PFSK-1 (cell line): Measurements from ENCODE around the gene ARRDC1.

Experiments
- FOXP2 ChIP-seq: optimal IDR thresholded peaks from 2 replicates; pipeline ENCODE3; 2011; ENCODE audit warnings: borderline replicate concordance, control low read depth, inconsistent platforms; ENCODE audit not compliant: insufficient read depth; ENCODE audit errors: extremely low read length, extremely low read depth
- POLR2AphosphoS5 ChIP-seq: IDR thresholded peaks from 2 replicates; pipeline ENCODE4 v1.6.1; 2012; ENCODE audit warnings: low read depth, mild to moderate bottlenecking, control low read depth, low read length, moderate library complexity
- SIN3A ChIP-seq: IDR thresholded peaks from 2 replicates; pipeline ENCODE4 v1.6.1; 2012; ENCODE audit warnings: mild to moderate bottlenecking, low read length, moderate library complexity, borderline replicate concordance; ENCODE audit not compliant: insufficient read depth
- TAF1 ChIP-seq: IDR thresholded peaks from 2 replicates; pipeline ENCODE4 v1.6.1; 2012; ENCODE audit warnings: low read length, control low read depth, borderline replicate concordance; ENCODE audit not compliant: insufficient read depth
- TF ChIP-seq, protein P1 (sequence below), 2 experiments: IDR thresholded peaks; 2 replicates each; pipeline versions ENCODE4 v1.6.1 to v1.8.0; 2011 to 2012; ENCODE audit warnings: low read depth in 2 of 2, low read length in 2 of 2, control low read depth in 1 of 2, inconsistent platforms in 1 of 2, mild to moderate bottlenecking in 1 of 2, moderate library complexity in 1 of 2; ENCODE audit not compliant: insufficient read depth in 1 of 2

ARRDC1 gene

DNA sequence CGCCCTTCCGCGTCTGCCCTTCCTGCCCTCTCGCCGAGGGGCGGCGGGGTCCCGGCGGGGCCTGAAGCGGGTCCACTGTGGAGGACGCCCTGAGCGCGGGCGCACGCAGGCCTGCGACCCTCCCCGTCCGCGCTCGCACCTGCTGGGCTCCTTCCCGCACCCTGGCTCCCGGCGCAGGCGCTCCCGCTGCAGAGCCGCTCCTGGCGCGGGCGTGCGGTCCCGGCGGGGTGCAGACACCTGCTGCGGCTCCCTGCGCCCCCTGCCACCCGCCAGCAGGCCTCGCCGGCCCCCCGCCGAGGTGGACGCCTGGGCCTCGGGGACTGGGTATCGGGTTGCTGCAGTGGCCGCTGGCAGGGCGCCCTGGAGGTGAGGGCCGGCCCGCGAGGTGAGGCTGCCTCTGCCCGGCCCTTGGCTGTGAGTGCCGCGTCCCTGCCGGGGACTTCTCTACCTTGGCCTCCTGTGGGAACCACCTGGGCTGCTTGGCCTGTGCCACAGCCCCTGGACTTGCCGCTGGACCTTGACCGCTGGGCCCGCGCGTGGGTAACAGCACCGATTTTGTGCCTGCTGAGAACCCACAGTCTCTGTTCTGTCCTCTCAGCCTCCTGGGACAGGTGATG lies 627 bp downstream of the ARRDC1 start:
- TF ChIP-seq SIN3A (no peak), POLR2AphosphoS5 (no peak), FOXP2 (no peak), TAF1 (no peak)
- TF ChIP-seq, protein P1, sequence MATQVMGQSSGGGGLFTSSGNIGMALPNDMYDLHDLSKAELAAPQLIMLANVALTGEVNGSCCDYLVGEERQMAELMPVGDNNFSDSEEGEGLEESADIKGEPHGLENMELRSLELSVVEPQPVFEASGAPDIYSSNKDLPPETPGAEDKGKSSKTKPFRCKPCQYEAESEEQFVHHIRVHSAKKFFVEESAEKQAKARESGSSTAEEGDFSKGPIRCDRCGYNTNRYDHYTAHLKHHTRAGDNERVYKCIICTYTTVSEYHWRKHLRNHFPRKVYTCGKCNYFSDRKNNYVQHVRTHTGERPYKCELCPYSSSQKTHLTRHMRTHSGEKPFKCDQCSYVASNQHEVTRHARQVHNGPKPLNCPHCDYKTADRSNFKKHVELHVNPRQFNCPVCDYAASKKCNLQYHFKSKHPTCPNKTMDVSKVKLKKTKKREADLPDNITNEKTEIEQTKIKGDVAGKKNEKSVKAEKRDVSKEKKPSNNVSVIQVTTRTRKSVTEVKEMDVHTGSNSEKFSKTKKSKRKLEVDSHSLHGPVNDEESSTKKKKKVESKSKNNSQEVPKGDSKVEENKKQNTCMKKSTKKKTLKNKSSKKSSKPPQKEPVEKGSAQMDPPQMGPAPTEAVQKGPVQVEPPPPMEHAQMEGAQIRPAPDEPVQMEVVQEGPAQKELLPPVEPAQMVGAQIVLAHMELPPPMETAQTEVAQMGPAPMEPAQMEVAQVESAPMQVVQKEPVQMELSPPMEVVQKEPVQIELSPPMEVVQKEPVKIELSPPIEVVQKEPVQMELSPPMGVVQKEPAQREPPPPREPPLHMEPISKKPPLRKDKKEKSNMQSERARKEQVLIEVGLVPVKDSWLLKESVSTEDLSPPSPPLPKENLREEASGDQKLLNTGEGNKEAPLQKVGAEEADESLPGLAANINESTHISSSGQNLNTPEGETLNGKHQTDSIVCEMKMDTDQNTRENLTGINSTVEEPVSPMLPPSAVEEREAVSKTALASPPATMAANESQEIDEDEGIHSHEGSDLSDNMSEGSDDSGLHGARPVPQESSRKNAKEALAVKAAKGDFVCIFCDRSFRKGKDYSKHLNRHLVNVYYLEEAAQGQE (IDR thresholded peaks at IDR 0.05; ENCODE audit: insufficient read depth in 1 of 2, low read depth in 2 of 2, low read length in 2 of 2): no peak

DNA sequence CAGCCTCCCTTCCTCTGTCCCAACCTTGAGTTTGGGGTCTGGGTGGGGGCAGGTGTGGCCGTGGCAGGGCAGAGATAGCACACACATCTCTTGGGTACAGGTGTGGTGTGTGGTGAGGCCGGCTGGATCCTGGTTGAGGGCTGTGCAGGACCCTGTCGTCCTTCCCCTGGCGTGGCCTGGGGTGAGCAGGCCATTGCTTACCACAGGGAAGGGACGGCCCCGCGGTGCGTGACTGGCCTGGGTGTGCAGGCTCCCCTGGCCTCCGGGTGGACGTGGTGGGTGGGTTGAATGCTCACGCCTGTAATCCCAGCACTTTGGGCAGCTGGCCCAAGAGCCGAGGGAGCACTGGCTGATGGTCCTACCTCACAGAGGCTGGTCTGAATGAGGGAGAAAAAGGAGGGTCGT lies 1.2 kb downstream of the ARRDC1 start:
- TF ChIP-seq SIN3A (no peak), TAF1 (no peak), FOXP2 (no peak), POLR2AphosphoS5 (no peak)
- TF ChIP-seq, protein P1 (IDR thresholded peaks at IDR 0.05; ENCODE audit: insufficient read depth in 1 of 2, low read depth in 2 of 2, low read length in 2 of 2): no peak

DNA sequence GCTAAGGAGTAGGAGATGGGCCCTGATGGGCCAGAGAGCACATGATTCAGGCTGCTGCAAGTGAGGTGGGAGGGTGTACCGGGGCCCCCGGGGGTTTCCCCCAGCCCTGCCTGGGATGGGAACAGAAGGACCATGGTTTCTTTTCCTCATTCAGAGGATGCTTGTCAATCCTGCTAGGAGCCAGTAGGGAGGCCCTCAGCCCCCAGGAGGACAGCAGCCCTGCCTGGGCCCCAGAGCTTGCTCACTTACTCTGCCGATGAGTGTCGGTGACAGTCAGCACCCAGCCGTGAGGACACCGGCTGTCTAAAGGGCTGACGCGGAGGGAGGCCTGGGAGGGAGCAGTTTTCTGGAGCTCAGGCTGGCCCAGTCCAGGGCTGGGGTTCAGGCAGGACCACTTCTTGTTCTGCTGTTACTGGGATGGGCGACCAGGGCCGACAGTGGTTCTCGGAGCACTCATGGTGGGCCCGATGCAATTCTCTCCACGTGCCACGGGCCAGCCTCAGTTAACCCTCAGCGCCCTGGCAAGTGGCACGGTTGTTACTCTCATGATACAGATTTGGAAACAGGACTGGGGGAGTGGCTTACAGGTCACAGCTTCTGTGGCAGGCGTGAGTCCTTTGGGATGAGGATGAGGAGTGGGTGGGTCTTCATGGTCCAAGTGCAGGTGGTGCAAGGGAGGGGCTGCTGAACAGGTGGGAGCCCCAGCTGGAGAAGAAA lies 1.8 kb downstream of the ARRDC1 start:
- no peak for TF ChIP-seq FOXP2
- TF ChIP-seq SIN3A: no peak
- TF ChIP-seq POLR2AphosphoS5: no peak
- TF ChIP-seq, protein P1 (IDR thresholded peaks at IDR 0.05; ENCODE audit: insufficient read depth in 1 of 2, low read depth in 2 of 2, low read length in 2 of 2): no peak

DNA sequence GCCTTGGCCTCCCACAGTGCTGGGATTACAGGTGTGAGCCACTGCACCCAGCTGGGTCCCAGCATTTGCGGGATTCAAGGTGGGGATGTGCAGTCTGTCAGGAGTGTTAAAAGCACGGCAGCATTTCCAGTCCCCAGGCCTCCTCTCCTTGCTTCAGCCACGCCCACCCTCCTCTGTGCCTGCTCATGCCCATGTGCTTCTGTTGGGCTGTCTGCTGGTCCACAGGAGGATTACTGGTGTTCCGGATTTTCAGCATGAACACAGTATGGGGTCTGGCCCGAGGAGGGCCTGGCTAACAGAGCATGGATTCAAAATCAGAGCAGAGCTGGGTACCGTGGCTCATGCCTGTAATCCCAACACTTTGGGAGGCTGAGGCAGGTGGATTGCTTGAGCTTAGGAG lies 5.5 kb downstream of the ARRDC1 start:
- TF ChIP-seq FOXP2: no peak
- TF ChIP-seq TAF1: no peak
- no peak for TF ChIP-seq SIN3A
- TF ChIP-seq, protein P1 (IDR thresholded peaks at IDR 0.05; ENCODE audit: insufficient read depth in 1 of 2, low read depth in 2 of 2, low read length in 2 of 2): no peak
- no peak for TF ChIP-seq POLR2AphosphoS5
